Measurements from ENCODE around the gene NPTX1.

The NPTX1 gene

DNA sequence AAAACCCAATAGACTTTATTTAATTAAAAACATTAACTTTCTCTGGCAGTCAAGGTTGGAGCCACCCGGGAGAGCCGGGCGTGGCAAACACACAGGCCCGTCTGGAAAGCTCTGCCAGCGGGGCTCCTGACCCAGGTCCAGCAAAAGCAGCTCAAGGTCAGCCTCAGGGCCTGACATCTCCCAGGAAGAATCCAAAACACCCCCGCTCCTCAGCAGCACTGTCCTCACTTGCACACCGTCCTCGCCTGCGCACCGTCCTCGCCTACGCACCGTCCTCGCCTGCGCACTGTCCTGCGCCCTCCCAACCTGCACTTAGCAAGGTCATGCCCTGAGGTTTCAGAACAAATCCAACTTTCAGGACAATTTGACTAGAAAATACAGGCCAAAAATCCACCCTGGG, 36.8 kb upstream of the NPTX1 start:
- Histone ChIP-seq H3K4me3 (no peak overlapping the region), H3K4me1 (peaks cover 0 to 8% (median 0%) of the 10 kb centered on the region in 4 donors), H3K36me3 (no peaks in the 10 kb centered on the region), H3K27me3 (peaks cover 0 to 66% of the 10 kb centered on the region in 2 donors), H3K9me3 (no peaks in the 10 kb centered on the region), H3K27ac (no peak overlapping the region)
- intact Hi-C loops (cut with DNase I; ENCODE audit: low total_unique reads) = no loop called here
- TF ChIP-seq, protein P1, sequence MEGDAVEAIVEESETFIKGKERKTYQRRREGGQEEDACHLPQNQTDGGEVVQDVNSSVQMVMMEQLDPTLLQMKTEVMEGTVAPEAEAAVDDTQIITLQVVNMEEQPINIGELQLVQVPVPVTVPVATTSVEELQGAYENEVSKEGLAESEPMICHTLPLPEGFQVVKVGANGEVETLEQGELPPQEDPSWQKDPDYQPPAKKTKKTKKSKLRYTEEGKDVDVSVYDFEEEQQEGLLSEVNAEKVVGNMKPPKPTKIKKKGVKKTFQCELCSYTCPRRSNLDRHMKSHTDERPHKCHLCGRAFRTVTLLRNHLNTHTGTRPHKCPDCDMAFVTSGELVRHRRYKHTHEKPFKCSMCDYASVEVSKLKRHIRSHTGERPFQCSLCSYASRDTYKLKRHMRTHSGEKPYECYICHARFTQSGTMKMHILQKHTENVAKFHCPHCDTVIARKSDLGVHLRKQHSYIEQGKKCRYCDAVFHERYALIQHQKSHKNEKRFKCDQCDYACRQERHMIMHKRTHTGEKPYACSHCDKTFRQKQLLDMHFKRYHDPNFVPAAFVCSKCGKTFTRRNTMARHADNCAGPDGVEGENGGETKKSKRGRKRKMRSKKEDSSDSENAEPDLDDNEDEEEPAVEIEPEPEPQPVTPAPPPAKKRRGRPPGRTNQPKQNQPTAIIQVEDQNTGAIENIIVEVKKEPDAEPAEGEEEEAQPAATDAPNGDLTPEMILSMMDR (IDR thresholded peaks at IDR 0.05) = no peak
- no peak for DNase-seq

DNA sequence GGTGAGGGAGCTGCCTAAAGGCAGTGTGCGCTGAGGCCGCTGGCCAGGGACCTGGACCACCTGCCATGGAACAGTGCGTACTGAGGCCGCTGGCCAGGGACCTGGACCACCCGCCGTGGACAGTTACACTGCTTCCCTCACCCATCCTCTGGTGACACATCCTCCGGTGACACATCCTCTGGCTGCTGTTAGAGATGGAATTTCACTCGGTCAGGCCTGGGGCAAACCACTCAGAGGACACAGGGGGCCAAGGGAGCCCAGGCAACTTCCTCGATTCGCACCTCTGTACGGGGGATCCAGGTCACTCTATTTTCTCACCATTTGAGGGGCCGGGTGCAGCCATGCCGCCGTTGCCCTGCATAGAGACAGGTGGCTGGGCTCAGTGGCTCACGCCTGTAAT, 35.8 kb upstream of the NPTX1 start:
- peaks cover 0 to 67% of the 10 kb centered on the region in 2 donors for H3K27me3 ChIP-seq
- TF ChIP-seq, protein P1 (IDR thresholded peaks at IDR 0.05) = no peak
- H3K36me3 ChIP-seq = no peaks in the 10 kb centered on the region
- no peak for DNase-seq
- H3K4me1 ChIP-seq = peaks cover 0 to 8% (median 0%) of the 10 kb centered on the region in 4 donors
- H3K9me3 ChIP-seq = no peaks in the 10 kb centered on the region
- no peak overlapping the region for H3K4me3 ChIP-seq
- H3K27ac ChIP-seq = no peak overlapping the region
- intact Hi-C loops (cut with DNase I; ENCODE audit: low total_unique reads) = no loop called here

DNA sequence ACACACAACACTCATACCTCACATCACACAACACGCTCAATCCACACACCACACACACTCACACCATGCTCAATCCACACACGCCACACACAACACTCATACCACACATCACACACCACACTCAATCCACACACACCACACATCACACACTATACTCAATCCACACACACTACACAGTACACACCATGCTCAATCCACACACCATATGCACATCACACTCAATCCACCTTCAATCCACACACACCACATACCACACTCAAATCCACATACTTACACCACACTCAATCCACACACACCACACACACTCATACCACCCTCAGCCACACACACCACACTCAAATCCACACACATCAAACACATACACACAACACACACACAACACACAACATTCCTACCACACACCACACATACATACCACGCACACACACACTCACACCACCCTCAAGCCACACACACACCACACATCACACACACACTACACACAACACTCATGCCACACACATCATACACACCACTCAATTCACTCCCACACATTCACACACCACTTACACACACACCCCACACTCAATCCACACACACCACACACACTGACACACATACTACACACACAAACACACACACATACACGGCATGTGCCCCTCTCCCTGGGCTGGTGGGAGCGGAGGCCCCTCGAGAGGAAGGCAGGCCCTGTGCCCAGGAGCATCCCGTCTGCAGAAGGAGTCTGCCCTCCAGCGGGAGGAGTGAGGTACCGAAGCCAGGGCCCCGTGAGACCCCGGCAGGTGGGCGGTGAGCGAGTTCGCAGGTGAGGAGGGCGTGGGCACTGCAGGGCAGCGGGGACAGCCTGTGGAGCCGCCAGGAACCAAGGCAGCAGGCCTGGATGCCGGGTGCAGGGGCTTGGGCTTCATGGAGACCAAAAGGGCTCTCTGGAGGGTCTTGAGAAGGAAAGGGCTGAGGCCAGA, 35.1 kb upstream of the NPTX1 start:
- H3K36me3 ChIP-seq = no peaks in the 10 kb centered on the region
- intact Hi-C loops (cut with DNase I; ENCODE audit: low total_unique reads) = no loop called here

DNA sequence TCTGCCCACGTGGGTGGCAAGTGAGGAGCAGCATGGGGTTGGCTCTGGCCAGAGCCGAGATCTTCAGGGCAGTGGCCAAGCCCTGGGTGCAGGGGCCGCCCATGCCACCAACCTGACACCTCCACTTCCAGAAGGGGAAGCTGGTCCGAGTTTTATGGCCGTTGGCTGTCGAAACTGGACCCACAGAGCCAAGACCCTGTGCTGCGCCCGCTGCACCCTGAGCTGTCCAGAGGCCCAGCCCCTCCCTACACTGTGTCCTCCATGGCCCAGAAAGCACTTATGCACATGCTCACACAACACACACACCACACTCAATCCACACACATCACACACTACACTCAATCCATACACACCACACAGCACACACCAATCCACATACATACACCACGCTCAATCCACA, 34.4 kb upstream of the NPTX1 start:
- Histone ChIP-seq H3K4me1 (peaks cover 0 to 8% (median 0%) of the 10 kb centered on the region in 4 donors), H3K27me3 (peaks cover 0 to 68% of the 10 kb centered on the region in 2 donors), H3K36me3 (no peaks in the 10 kb centered on the region), H3K27ac (no peak overlapping the region), H3K9me3 (no peaks in the 10 kb centered on the region), H3K4me3 (no peak overlapping the region)
- no peak for DNase-seq
- intact Hi-C loops (cut with DNase I; ENCODE audit: low total_unique reads) = no loop called here
- TF ChIP-seq, protein P1 (IDR thresholded peaks at IDR 0.05) = no peak

More for the DNA sequence above, 35.1 kb upstream of the NPTX1 start:
- Histone ChIP-seq H3K27ac (no peak overlapping the region), H3K27me3 (peaks cover 0 to 64% of the 10 kb centered on the region in 2 donors), H3K9me3 (no peaks in the 10 kb centered on the region), H3K4me3 (no peak overlapping the region), H3K4me1 (peaks cover 0 to 8% (median 0%) of the 10 kb centered on the region in 4 donors)
- no peak for DNase-seq
- TF ChIP-seq, protein P1 (IDR thresholded peaks at IDR 0.05) = no peak

DNA sequence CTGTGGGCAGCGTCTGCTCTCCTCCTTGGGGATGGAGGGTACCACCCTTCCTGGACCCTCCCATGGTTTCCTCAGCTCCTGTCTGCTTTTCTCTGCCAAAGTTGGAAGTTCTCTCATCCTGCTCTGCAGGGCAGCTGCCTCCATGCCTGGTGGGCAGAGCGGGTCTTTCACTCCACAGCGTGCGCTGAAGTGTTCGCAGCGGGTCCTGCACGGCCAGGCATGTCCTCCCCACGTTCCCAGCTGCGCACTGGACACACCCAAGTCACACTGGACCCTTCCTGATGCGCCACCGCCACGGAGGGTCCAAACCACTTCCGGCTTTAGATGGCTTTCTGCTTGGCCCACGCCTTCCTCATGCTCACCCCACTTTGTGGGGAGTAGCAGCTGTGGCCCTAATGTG, 33.7 kb upstream of the NPTX1 start:
- H3K27me3 ChIP-seq = peaks cover 0 to 74% of the 10 kb centered on the region in 2 donors
- peaks cover 0 to 8% (median 0%) of the 10 kb centered on the region in 4 donors for H3K4me1 ChIP-seq
- H3K4me3 ChIP-seq = no peak overlapping the region
- H3K36me3 ChIP-seq = no peaks in the 10 kb centered on the region
- no peak for DNase-seq
- H3K9me3 ChIP-seq = no peaks in the 10 kb centered on the region
- TF ChIP-seq, protein P1 (IDR thresholded peaks at IDR 0.05) = no peak
- no peak overlapping the region for H3K27ac ChIP-seq
- intact Hi-C loops (cut with DNase I; ENCODE audit: low total_unique reads) = no loop called here

All from tibial artery (tissue), 4 donors.